ENCODE results near the gene SLC22A9. TPM values are rescaled to one million over a fixed set of nuclear protein-coding genes. Genes with fewer than 3 reads are reported as not detected.
"Not testable (repeated sequence)": the region's sequence is repeated elsewhere in the genome, so short reads cannot be mapped to it uniquely, and the experiment has no call there.

The SLC22A9 gene
- total RNA-seq, 3 donors from 2014 or later = not detected

- no peaks in the 10 kb centered on the region for H3K27me3 ChIP-seq
- no peak overlapping the region for H3K27ac ChIP-seq
- TF ChIP-seq POLR2A (IDR thresholded peaks at IDR 0.05) (no peak), POLR2AphosphoS5 (IDR thresholded peaks at IDR 0.05) (no peak), CTCF (IDR thresholded peaks at IDR 0.05) (no peak)
- no peaks in the 10 kb centered on the region for H3K36me3 ChIP-seq
- intact Hi-C loops (cut with DNase I; ENCODE audit: low total_unique reads) = no loop called here
- no peak overlapping the region for H3K4me3 ChIP-seq
- H3K9me3 ChIP-seq = no peaks in the 10 kb centered on the region
- DNase-seq (ENCODE audit: low spot score in 2 of 2) = no peak
- no peaks in the 10 kb centered on the region for H3K4me1 ChIP-seq
These were observed 47.7 kb downstream of the SLC22A9 start for GRCh38 chr11:63417174-63417852.

- no peaks in the 10 kb centered on the region for H3K36me3 ChIP-seq
- intact Hi-C loops (cut with DNase I; ENCODE audit: low total_unique reads) = no loop called here
These were observed 58.5 kb downstream of the SLC22A9 start for GRCh38 chr11:63427971-63428508.

GRCh38 chr11:63430731-63431130, 61.1 kb downstream of the SLC22A9 start:
- H3K9me3 ChIP-seq; H3K36me3 ChIP-seq; H3K27ac ChIP-seq; DNase-seq (ENCODE audit: low spot score in 2 of 2); H3K27me3 ChIP-seq; intact Hi-C loops (cut with DNase I; ENCODE audit: low total_unique reads); H3K4me3 ChIP-seq; H3K4me1 ChIP-seq: not testable (repeated sequence)

More at GRCh38 chr11:63427971-63428508, 58.5 kb downstream of the SLC22A9 start:
- no peak for DNase-seq (ENCODE audit: low spot score in 2 of 2)
- H3K27ac ChIP-seq = no peak overlapping the region
- no peak for TF ChIP-seq POLR2A (IDR thresholded peaks at IDR 0.05)
- no peak for TF ChIP-seq CTCF (IDR thresholded peaks at IDR 0.05)
- TF ChIP-seq POLR2AphosphoS5 (IDR thresholded peaks at IDR 0.05) = no peak
- H3K27me3 ChIP-seq = peaks cover 0 to 5% of the 10 kb centered on the region in 2 donors
- H3K4me3 ChIP-seq = no peak overlapping the region
- no peaks in the 10 kb centered on the region for H3K4me1 ChIP-seq
- H3K9me3 ChIP-seq = no peaks in the 10 kb centered on the region

GRCh38 chr11:63435351-63435750, 65.8 kb downstream of the SLC22A9 start:
- intact Hi-C loops (cut with DNase I; ENCODE audit: low total_unique reads); H3K4me3 ChIP-seq; H3K27me3 ChIP-seq; DNase-seq (ENCODE audit: low spot score in 2 of 2); H3K9me3 ChIP-seq; H3K27ac ChIP-seq; H3K4me1 ChIP-seq; H3K36me3 ChIP-seq: not testable (repeated sequence)

- H3K27ac ChIP-seq; H3K36me3 ChIP-seq; DNase-seq (ENCODE audit: low spot score in 2 of 2); H3K4me1 ChIP-seq; H3K27me3 ChIP-seq; H3K4me3 ChIP-seq; intact Hi-C loops (cut with DNase I; ENCODE audit: low total_unique reads); H3K9me3 ChIP-seq: not testable (repeated sequence)
These were observed 66.2 kb downstream of the SLC22A9 start for GRCh38 chr11:63435831-63436230.

- H3K9me3 ChIP-seq = no peaks in the 10 kb centered on the region
- DNase-seq (ENCODE audit: low spot score in 2 of 2) = no peak
- no peak overlapping the region for H3K27ac ChIP-seq
- no peak overlapping the region for H3K4me3 ChIP-seq
- H3K27me3 ChIP-seq = no peaks in the 10 kb centered on the region
- H3K36me3 ChIP-seq = no peaks in the 10 kb centered on the region
- no peaks in the 10 kb centered on the region for H3K4me1 ChIP-seq
- TF ChIP-seq CTCF (IDR thresholded peaks at IDR 0.05) (no peak), POLR2A (IDR thresholded peaks at IDR 0.05) (no peak), POLR2AphosphoS5 (IDR thresholded peaks at IDR 0.05) (no peak)
- intact Hi-C loops (cut with DNase I; ENCODE audit: low total_unique reads) = no loop called here
These were observed 74.1 kb downstream of the SLC22A9 start for GRCh38 chr11:63443714-63444113.
